Measurements from ENCODE around the gene NKX2-3. TPM values are rescaled to one million over a fixed set of nuclear protein-coding genes. Genes with fewer than 3 reads are reported as not detected.

Gene NKX2-3
- total RNA-seq, 1 donor from 2014 or later: 0.82 TPM

GRCh38 chr10:99551616-99552015 lies 18.9 kb downstream of the NKX2-3 start:
- H3K9me3 Mint-ChIP-seq (ENCODE audit: unreplicated experiment): no peaks in the 10 kb centered on the region
- H3K4me1 Mint-ChIP-seq (ENCODE audit: unreplicated experiment): peaks cover 17% of the 10 kb centered on the region
- no peak for TF ChIP-seq CTCF (IDR thresholded peaks at IDR 0.05; ENCODE audit: unreplicated experiment)
- no peaks in the 10 kb centered on the region for H3K36me3 Mint-ChIP-seq (ENCODE audit: low read depth, unreplicated experiment)
- H3K27me3 Mint-ChIP-seq (ENCODE audit: unreplicated experiment): peaks cover 4% of the 10 kb centered on the region
- H3K4me3 Mint-ChIP-seq (ENCODE audit: unreplicated experiment): no peak overlapping the region
- H3K27ac Mint-ChIP-seq (ENCODE audit: unreplicated experiment): no peak overlapping the region
- DNase-seq (ENCODE audit: low spot score): no peak

GRCh38 chr10:99555371-99555770 lies 22.6 kb downstream of the NKX2-3 start:
- Mint-ChIP-seq H3K4me1 (ENCODE audit: unreplicated experiment) (peaks cover 17% of the 10 kb centered on the region), H3K27me3 (ENCODE audit: unreplicated experiment) (peaks cover 6% of the 10 kb centered on the region), H3K4me3 (ENCODE audit: unreplicated experiment) (no peak overlapping the region), H3K36me3 (ENCODE audit: low read depth, unreplicated experiment) (no peaks in the 10 kb centered on the region), H3K27ac (ENCODE audit: unreplicated experiment) (no peak overlapping the region), H3K9me3 (ENCODE audit: unreplicated experiment) (no peaks in the 10 kb centered on the region)
- DNase-seq (ENCODE audit: low spot score): no peak
- TF ChIP-seq CTCF (IDR thresholded peaks at IDR 0.05; ENCODE audit: unreplicated experiment): no peak

GRCh38 chr10:99555825-99556523 lies 23.2 kb downstream of the NKX2-3 start:
- Mint-ChIP-seq H3K27ac (ENCODE audit: unreplicated experiment) (no peak overlapping the region), H3K4me1 (ENCODE audit: unreplicated experiment) (peaks cover 12% of the 10 kb centered on the region), H3K4me3 (ENCODE audit: unreplicated experiment) (no peak overlapping the region), H3K27me3 (ENCODE audit: unreplicated experiment) (peaks cover 4% of the 10 kb centered on the region), H3K9me3 (ENCODE audit: unreplicated experiment) (no peaks in the 10 kb centered on the region), H3K36me3 (ENCODE audit: low read depth, unreplicated experiment) (no peaks in the 10 kb centered on the region)
- DNase-seq (ENCODE audit: low spot score): no peak
- TF ChIP-seq CTCF (IDR thresholded peaks at IDR 0.05; ENCODE audit: unreplicated experiment): no peak

DNA sequence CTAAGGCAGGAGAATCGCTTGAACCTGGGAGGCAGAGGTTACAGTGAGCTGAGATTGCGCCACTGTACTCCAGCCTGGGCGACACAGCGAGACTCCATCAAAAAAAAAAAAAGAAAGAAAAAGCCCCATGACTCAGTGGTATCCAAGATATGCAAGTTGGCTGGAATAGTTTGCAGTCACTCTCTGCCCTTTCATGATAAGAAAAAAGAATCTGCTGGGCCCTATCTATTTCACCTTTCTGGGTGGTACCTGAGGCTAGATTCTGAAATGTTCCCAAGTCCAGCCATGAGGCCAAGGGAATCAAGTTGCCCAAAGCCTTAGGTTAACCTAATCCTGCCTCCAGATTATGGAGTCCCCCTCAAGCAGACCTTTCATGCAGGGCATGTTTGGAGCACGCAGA lies 24.3 kb downstream of the NKX2-3 start:
- DNase-seq (ENCODE audit: low spot score): no peak
- H3K27ac Mint-ChIP-seq (ENCODE audit: unreplicated experiment): no peak overlapping the region
- peaks cover 6% of the 10 kb centered on the region for H3K4me1 Mint-ChIP-seq (ENCODE audit: unreplicated experiment)
- no peak overlapping the region for H3K4me3 Mint-ChIP-seq (ENCODE audit: unreplicated experiment)
- TF ChIP-seq CTCF (IDR thresholded peaks at IDR 0.05; ENCODE audit: unreplicated experiment): no peak
- H3K9me3 Mint-ChIP-seq (ENCODE audit: unreplicated experiment): no peaks in the 10 kb centered on the region
- peaks cover 3% of the 10 kb centered on the region for H3K27me3 Mint-ChIP-seq (ENCODE audit: unreplicated experiment)
- H3K36me3 Mint-ChIP-seq (ENCODE audit: low read depth, unreplicated experiment): no peaks in the 10 kb centered on the region

- Mint-ChIP-seq H3K4me3 (ENCODE audit: unreplicated experiment) (no peak overlapping the region), H3K4me1 (ENCODE audit: unreplicated experiment) (peaks cover 11% of the 10 kb centered on the region), H3K27ac (ENCODE audit: unreplicated experiment) (no peak overlapping the region), H3K9me3 (ENCODE audit: unreplicated experiment) (no peaks in the 10 kb centered on the region), H3K27me3 (ENCODE audit: unreplicated experiment) (peaks cover 1% of the 10 kb centered on the region), H3K36me3 (ENCODE audit: low read depth, unreplicated experiment) (no peaks in the 10 kb centered on the region)
- DNase-seq (ENCODE audit: low spot score): no peak
- no peak for TF ChIP-seq CTCF (IDR thresholded peaks at IDR 0.05; ENCODE audit: unreplicated experiment)
These were observed 26.0 kb downstream of the NKX2-3 start for GRCh38 chr10:99558708-99559107.
